Measurements from ENCODE around the gene CTSC. TPM values are rescaled to one million over a fixed set of nuclear protein-coding genes. Genes with fewer than 3 reads are reported as not detected.

Gene CTSC
- total and polyA plus RNA-seq, 2 of the 13 experiments (the other 11 are each of a cell fraction or from before 2014, with no cell fraction given): 144 to 210 TPM

DNA sequence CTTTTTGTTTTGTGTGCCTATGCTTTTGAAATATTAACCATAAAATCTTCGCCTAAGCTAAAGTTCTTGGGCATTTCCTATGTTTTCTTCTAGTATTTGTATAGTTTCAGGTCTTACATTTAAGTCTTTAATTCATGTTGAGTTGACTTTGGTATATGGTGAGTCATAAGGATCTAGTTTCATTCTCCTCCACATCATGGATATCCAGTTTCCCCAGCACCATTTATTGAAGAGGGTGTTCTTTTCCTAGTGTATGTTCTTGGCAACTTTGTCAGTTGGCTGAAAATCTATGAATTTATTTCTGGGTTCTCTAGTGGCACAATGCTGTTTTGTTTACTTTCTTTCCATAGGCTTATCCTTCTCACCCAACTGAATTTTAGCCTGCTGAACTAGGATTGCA is 49.0 kb downstream of the CTSC start (continued):
- TF ChIP-seq, protein P1, sequence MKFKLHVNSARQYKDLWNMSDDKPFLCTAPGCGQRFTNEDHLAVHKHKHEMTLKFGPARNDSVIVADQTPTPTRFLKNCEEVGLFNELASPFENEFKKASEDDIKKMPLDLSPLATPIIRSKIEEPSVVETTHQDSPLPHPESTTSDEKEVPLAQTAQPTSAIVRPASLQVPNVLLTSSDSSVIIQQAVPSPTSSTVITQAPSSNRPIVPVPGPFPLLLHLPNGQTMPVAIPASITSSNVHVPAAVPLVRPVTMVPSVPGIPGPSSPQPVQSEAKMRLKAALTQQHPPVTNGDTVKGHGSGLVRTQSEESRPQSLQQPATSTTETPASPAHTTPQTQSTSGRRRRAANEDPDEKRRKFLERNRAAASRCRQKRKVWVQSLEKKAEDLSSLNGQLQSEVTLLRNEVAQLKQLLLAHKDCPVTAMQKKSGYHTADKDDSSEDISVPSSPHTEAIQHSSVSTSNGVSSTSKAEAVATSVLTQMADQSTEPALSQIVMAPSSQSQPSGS (CRISPR knock-in tag; IDR thresholded peaks at IDR 0.05): no peak

DNA sequence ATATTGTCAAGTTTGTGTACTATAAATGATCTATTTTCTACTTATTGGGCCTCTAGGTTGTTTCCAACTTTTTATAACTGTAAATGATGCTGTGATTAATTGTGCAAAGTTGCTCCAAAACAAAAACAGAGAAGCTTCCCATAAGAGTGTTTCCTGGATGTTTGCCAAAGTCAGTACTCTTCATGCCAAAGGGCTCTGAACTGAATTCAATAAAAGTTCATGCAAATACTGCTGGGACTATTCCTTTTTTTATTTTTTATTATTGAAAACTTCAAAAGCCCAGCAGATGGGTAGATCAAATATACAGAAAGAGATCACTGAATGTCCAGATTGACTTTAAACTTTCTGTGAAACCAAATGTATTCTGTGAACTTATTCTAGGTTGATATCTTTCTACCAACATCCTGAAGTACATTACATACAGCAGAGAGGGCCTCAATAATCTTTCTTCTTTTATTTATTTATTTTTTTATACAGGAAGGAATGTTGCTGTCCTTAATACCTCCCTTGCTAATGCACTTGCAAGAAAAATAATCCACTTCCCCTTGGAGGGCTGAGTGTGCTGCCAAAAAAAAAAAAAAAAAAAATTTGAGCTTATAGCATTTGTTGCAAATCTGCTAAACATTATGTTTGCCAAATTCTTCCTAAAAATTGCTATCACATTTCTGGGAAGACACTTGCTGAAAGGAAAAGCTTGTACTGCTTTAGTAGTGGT is 53.0 kb downstream of the CTSC start:
- TF ChIP-seq, protein P2, sequence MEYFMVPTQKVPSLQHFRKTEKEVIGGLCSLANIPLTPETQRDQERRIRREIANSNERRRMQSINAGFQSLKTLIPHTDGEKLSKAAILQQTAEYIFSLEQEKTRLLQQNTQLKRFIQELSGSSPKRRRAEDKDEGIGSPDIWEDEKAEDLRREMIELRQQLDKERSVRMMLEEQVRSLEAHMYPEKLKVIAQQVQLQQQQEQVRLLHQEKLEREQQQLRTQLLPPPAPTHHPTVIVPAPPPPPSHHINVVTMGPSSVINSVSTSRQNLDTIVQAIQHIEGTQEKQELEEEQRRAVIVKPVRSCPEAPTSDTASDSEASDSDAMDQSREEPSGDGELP (IDR thresholded peaks at IDR 0.05; ENCODE audit: borderline replicate concordance, low read depth): no peak
- in situ Hi-C loops (cut with HindIII; ENCODE audit: extremely low pct_ligation_motif_present, low pct_unique_long_range_greater_than_20kb) (no loop called here), intact Hi-C loops (cut with micrococcal nuclease; ENCODE audit: unreplicated experiment) (no loop called here)
- Histone ChIP-seq H3K4me3 (replicated peaks in 1 of 3; ENCODE audit: insufficient read depth in 1 of 3, low read depth in 2 of 3, low read length in 3 of 3) (no peak overlapping the region), H3K4me1 (ENCODE audit: insufficient read depth, low read length) (no peaks in the 10 kb centered on the region), H4K20me1 (ENCODE audit: insufficient read depth, low read length) (no peaks in the 10 kb centered on the region), H3K9ac (ENCODE audit: insufficient read depth, low read depth, low read length) (no peak overlapping the region), H3K36me3 (replicated peaks in 1 of 2; ENCODE audit: control insufficient read depth in 1 of 2, insufficient read depth in 2 of 2, low read length in 2 of 2) (no peaks in the 10 kb centered on the region), H3K27ac (ENCODE audit: extremely low read length, insufficient read depth, low read length) (no peak overlapping the region), H3K79me2 (ENCODE audit: insufficient read depth, low read length) (no peaks in the 10 kb centered on the region), H3K9me3 (ENCODE audit: low read length) (no peaks in the 10 kb centered on the region), H2AFZ (ENCODE audit: low read length) (no peak overlapping the region), H3K4me2 (ENCODE audit: low read depth, low read length) (no peak overlapping the region), H3K27me3 (ENCODE audit: control insufficient read depth in 1 of 2, insufficient read depth in 2 of 2, low read length in 2 of 2) (no peaks in the 10 kb centered on the region)
- ChIA-PET CTCF (ENCODE audit: low intra/inter-chr PET ratio, low total read pairs) (no interaction called here), POLR2A (no interaction called here)
- DNase-seq (ENCODE audit: low spot score): no peak
- no peak for ATAC-seq
- no TSS peak for BruUV-seq (replicated peaks)
- FAIRE-seq: no peak
